ENCODE measurements around the gene GPS1. TPM values are rescaled to one million over a fixed set of nuclear protein-coding genes. Genes with fewer than 3 reads are reported as not detected.

Gene GPS1
- total and polyA plus RNA-seq, 9 of the 15 experiments (the other 6 are each of a cell fraction or from before 2014, with no cell fraction given): 3.1 to 167 (median 69.9) TPM

GRCh38 chr17:82037092-82037888 lies 14.4 kb upstream of the GPS1 start, which contains the start of gene DCXR (continued):
- TF ChIP-seq NR0B1 (IDR thresholded peaks at IDR 0.05; ENCODE audit: partially characterized antibody) (no peak), NUFIP1 (IDR thresholded peaks at IDR 0.05; ENCODE audit: partially characterized antibody) (peak; percentile 31), NBN (IDR thresholded peaks at IDR 0.05; ENCODE audit: low read depth) (peak; percentile 26; the same call in 1 of the 2 replicates), BHLHE40 (IDR thresholded peaks at IDR 0.05; ENCODE audit: low read length) (peak; percentile 82), MYC (IDR thresholded peaks at IDR 0.05; ENCODE audit: low read depth, low read length) (peak; percentile 96), MYC (CRISPR knock-in tag; IDR thresholded peaks at IDR 0.05; ENCODE audit: borderline replicate concordance, low read depth) (0 out of 2 replicates have a peak, but pooled peaks have one; percentile 8), ZNF41 (CRISPR knock-in tag; conservative IDR thresholded peaks at IDR 0.05) (no peak), ZNF583 (CRISPR knock-in tag; IDR thresholded peaks at IDR 0.05) (no peak), ZKSCAN8 (CRISPR knock-in tag; IDR thresholded peaks at IDR 0.05) (no peak), NCOA1 (IDR thresholded peaks at IDR 0.05; ENCODE audit: low read depth) (peak; percentile 37; the same call in 1 of the 2 replicates), KAT8 (IDR thresholded peaks at IDR 0.05; ENCODE audit: low read depth) (no peak), ID3 (CRISPR knock-in tag; IDR thresholded peaks at IDR 0.05) (no peak), ID3 (tag; IDR thresholded peaks at IDR 0.05) (peak; percentile 60; the same call in 1 of the 2 replicates), ZFX (CRISPR knock-in tag; IDR thresholded peaks at IDR 0.05) (peak; percentile 97), MITF (IDR thresholded peaks at IDR 0.05) (no peak), ZBTB26 (CRISPR knock-in tag; IDR thresholded peaks at IDR 0.05) (peak; percentile 35; the same call in 1 of the 2 replicates), TFAM (CRISPR knock-in tag; conservative IDR thresholded peaks at IDR 0.05) (no peak), ZC3H4 (CRISPR knock-in tag; IDR thresholded peaks at IDR 0.05; ENCODE audit: borderline replicate concordance) (no peak; the same call in 1 of the 2 replicates), ZNF274 (IDR thresholded peaks at IDR 0.05; ENCODE audit: borderline replicate concordance, low read depth, low read length) (no peak), DMBX1 (CRISPR knock-in tag; IDR thresholded peaks at IDR 0.05; ENCODE audit: borderline replicate concordance) (no peak), HDAC1 (IDR thresholded peaks at IDR 0.05) (peak in 1 of 2 experiments; percentile 99; a peak in 3 of 4 replicates)
- TF ChIP-seq, protein P1, sequence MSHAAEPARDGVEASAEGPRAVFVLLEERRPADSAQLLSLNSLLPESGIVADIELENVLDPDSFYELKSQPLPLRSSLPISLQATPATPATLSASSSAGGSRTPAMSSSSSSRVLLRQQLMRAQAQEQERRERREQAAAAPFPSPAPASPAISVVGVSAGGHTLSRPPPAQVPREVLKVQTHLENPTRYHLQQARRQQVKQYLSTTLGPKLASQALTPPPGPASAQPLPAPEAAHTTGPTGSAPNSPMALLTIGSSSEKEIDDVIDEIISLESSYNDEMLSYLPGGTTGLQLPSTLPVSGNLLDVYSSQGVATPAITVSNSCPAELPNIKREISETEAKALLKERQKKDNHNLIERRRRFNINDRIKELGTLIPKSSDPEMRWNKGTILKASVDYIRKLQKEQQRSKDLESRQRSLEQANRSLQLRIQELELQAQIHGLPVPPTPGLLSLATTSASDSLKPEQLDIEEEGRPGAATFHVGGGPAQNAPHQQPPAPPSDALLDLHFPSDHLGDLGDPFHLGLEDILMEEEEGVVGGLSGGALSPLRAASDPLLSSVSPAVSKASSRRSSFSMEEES (CRISPR knock-in tag; IDR thresholded peaks at IDR 0.05): no peak
- TF ChIP-seq, protein P2, sequence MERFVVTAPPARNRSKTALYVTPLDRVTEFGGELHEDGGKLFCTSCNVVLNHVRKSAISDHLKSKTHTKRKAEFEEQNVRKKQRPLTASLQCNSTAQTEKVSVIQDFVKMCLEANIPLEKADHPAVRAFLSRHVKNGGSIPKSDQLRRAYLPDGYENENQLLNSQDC (CRISPR knock-in tag; IDR thresholded peaks at IDR 0.05): no peak

Measured in K562 (cell line).